ENCODE results near the gene SSNA1. TPM values are rescaled to one million over a fixed set of nuclear protein-coding genes. Genes with fewer than 3 reads are reported as not detected.

SSNA1 gene
- total and polyA plus RNA-seq, 9 of the 15 experiments (the other 6 are each of a cell fraction or from before 2014, with no cell fraction given) = 1.9 to 130 (median 57.1) TPM

DNA sequence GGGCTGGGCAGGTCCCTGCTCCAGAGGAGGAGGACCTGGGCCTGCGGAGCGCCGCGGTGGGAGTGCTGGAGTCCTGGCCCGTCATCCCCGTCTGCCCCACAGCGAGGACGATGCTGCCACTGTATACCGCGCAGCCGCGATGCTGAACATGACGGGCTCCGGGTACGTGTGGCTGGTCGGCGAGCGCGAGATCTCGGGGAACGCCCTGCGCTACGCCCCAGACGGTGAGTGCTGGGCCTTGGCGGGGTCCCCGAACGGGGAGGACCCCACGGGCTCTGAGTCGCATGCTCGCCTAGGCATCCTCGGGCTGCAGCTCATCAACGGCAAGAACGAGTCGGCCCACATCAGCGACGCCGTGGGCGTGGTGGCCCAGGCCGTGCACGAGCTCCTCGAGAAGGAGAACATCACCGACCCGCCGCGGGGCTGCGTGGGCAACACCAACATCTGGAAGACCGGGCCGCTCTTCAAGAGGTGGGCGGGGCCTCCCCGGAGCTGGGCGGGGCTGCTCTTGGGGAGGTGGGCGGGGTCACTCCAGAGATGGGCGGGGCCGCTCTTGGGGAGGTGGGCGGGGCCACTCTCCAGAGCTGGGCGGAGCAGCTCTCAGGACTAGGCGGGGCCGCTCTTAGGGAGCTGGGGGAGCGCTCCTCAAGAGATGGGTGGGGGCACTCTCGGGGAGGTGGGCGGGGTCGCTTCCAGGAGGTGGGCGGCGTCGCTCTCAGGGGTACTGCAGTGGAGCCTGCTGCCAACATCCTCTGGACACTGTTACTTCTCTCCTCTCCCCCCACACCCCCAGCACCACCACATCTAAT lies 31.7 kb upstream of the SSNA1 start:
- H3K4me1 ChIP-seq (replicated peaks in 1 of 2; ENCODE audit: control insufficient read depth in 2 of 2, insufficient read depth in 2 of 2, low read length in 2 of 2) = peaks cover 18 to 60% of the 10 kb centered on the region in 2 experiments; a peak in 4 of 5 replicates
- ChIA-PET CTCF (ENCODE audit: low intra/inter-chr PET ratio) (no interaction called here), POLR2A (interaction anchor here (0.7 to 1.4 kb wide), 5 partner anchors 14 to 84 kb away, joined by 3 to 5 read pairs (median 3); partner anchors contain the start of gene TUBB4B)
- DNase-seq (ENCODE audit: extremely low read depth in 1 of 4, low spot score in 3 of 4) (peak; percentile 86 to 95 (median 92)), ATAC-seq (peak; percentile 94), FAIRE-seq (peak; percentile 66)
- 0 out of 2 replicates have a peak, but pooled peaks cover 8% of the 10 kb centered on the region for H4K20me1 ChIP-seq (replicated peaks; ENCODE audit: control insufficient read depth, insufficient read depth, low read length)
- H3K9me1 ChIP-seq (ENCODE audit: control insufficient read depth, insufficient read depth, low read length) = no peaks in the 10 kb centered on the region
- intact Hi-C loops (cut with micrococcal nuclease) = no loop called here
- H3K36me3 ChIP-seq (ENCODE audit: control insufficient read depth, insufficient read depth, low read length) = no peaks in the 10 kb centered on the region
- 0 out of 2 replicates have a peak overlapping the region, but pooled peaks have one; percentile 2 for H3K4me3 ChIP-seq
- H3K27me3 ChIP-seq (ENCODE audit: control insufficient read depth in 2 of 2, insufficient read depth in 2 of 2, low read length in 2 of 2) = no peaks in the 10 kb centered on the region; a peak in 1 of 5 replicates
- no peaks in the 10 kb centered on the region for H3K79me2 ChIP-seq (ENCODE audit: control insufficient read depth, insufficient read depth, low read length)
- no TSS peak for BruUV-seq (replicated peaks)
- peak overlapping the region; percentile 79 for H3K4me2 ChIP-seq (ENCODE audit: insufficient read depth, low read length)
- H3K9me3 ChIP-seq (replicated peaks; ENCODE audit: control insufficient read depth, insufficient read depth, low read depth, low read length) = no peaks in the 10 kb centered on the region; the same call in 1 of the 2 replicates
- peak overlapping the region in 1 of 2 experiments; percentile 74; a peak in 2 of 4 replicates for H3K9ac ChIP-seq (ENCODE audit: insufficient read depth in 1 of 2, low read depth in 2 of 2, low read length in 2 of 2)
- in situ Hi-C loops (cut with MboI) = no loop called here
- peak overlapping the region; percentile 78 for H2AFZ ChIP-seq (ENCODE audit: low read depth, low read length)
- WGBS (ENCODE audit: insufficient coverage, low coverage, missing lambda C conversion rate) = 4% methylated on average over 32 of the region's 65 CpGs
- H3K27ac ChIP-seq (ENCODE audit: extremely low read depth, low read depth, low read length) = no peak overlapping the region
- TF ChIP-seq SAFB (IDR thresholded peaks at IDR 0.05; ENCODE audit: borderline replicate concordance, low read depth, low read length) (0 out of 2 replicates have a peak, but pooled peaks have one; percentile 28), MTA3 (IDR thresholded peaks at IDR 0.05; ENCODE audit: borderline replicate concordance) (no peak), L3MBTL2 (IDR thresholded peaks at IDR 0.05) (peak; percentile 31; the same call in 1 of the 2 replicates), POLR3A (IDR thresholded peaks at IDR 0.05; ENCODE audit: borderline replicate concordance, extremely low read depth, insufficient read depth, insufficient read length) (no peak), GATAD2A (IDR thresholded peaks at IDR 0.05) (0 out of 2 replicates have a peak, but pooled peaks have one; percentile 22), CAMTA2 (CRISPR knock-in tag; conservative IDR thresholded peaks at IDR 0.05) (no peak), NRF1 (conservative IDR thresholded peaks at IDR 0.05 in 1 of 2, IDR thresholded peaks at IDR 0.05 in 1 of 2) (peak; percentile 69 to 73), TCF3 (CRISPR knock-in tag; IDR thresholded peaks at IDR 0.05) (no peak), EGR1 (conservative IDR thresholded peaks at IDR 0.05) (peak; percentile 67), CXXC5 (CRISPR knock-in tag; IDR thresholded peaks at IDR 0.05) (no peak), POLR2G (IDR thresholded peaks at IDR 0.05; ENCODE audit: low read depth, low read length) (peak; percentile 43)
- TF ChIP-seq, protein P1, sequence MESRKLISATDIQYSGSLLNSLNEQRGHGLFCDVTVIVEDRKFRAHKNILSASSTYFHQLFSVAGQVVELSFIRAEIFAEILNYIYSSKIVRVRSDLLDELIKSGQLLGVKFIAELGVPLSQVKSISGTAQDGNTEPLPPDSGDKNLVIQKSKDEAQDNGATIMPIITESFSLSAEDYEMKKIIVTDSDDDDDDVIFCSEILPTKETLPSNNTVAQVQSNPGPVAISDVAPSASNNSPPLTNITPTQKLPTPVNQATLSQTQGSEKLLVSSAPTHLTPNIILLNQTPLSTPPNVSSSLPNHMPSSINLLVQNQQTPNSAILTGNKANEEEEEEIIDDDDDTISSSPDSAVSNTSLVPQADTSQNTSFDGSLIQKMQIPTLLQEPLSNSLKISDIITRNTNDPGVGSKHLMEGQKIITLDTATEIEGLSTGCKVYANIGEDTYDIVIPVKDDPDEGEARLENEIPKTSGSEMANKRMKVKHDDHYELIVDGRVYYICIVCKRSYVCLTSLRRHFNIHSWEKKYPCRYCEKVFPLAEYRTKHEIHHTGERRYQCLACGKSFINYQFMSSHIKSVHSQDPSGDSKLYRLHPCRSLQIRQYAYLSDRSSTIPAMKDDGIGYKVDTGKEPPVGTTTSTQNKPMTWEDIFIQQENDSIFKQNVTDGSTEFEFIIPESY (CRISPR knock-in tag; IDR thresholded peaks at IDR 0.05) = peak; percentile 95
- TF ChIP-seq, protein P2, sequence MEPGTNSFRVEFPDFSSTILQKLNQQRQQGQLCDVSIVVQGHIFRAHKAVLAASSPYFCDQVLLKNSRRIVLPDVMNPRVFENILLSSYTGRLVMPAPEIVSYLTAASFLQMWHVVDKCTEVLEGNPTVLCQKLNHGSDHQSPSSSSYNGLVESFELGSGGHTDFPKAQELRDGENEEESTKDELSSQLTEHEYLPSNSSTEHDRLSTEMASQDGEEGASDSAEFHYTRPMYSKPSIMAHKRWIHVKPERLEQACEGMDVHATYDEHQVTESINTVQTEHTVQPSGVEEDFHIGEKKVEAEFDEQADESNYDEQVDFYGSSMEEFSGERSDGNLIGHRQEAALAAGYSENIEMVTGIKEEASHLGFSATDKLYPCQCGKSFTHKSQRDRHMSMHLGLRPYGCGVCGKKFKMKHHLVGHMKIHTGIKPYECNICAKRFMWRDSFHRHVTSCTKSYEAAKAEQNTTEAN (CRISPR knock-in tag; IDR thresholded peaks at IDR 0.05) = no peak
- TF ChIP-seq, protein P3, sequence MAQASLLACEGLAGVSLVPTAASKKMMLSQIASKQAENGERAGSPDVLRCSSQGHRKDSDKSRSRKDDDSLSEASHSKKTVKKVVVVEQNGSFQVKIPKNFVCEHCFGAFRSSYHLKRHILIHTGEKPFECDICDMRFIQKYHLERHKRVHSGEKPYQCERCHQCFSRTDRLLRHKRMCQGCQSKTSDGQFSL (CRISPR knock-in tag; IDR thresholded peaks at IDR 0.05) = peak; percentile 48; the same call in 1 of the 2 replicates
- TF ChIP-seq, protein P3 (tag; IDR thresholded peaks at IDR 0.05) = no peak
